CD1c-positive myeloid dendritic cell (primary cell): ENCODE measurements around the gene ERI3.

ENCODE experiments used
- DNase-seq: peaks from one replicate; pipeline ENCODE4 v3.0.0-alpha.2; 2016; ENCODE audit errors: extremely low spot score

The ERI3 gene

GRCh38 chr1:44351289-44351688 lies 3.8 kb downstream of the ERI3 start:
- DNase-seq, result no peak

GRCh38 chr1:44348061-44348485 lies 7.0 kb downstream of the ERI3 start:
- DNase-seq, result no peak

GRCh38 chr1:44347280-44347679 lies 7.8 kb downstream of the ERI3 start:
- DNase-seq, result no peak

GRCh38 chr1:44346878-44347277 lies 8.2 kb downstream of the ERI3 start:
- no peak for DNase-seq

- DNase-seq, result no peak
Observed at GRCh38 chr1:44346184-44346583, 8.9 kb downstream of the ERI3 start.

GRCh38 chr1:44345187-44345775 lies 9.8 kb downstream of the ERI3 start:
- no peak for DNase-seq

GRCh38 chr1:44339731-44340130 lies 15.3 kb downstream of the ERI3 start:
- DNase-seq, result no peak

- DNase-seq, result no peak
Observed at GRCh38 chr1:44338136-44338535, 16.9 kb downstream of the ERI3 start.

- no peak for DNase-seq
Observed at GRCh38 chr1:44336668-44337067, 18.4 kb downstream of the ERI3 start.

- no peak for DNase-seq
Observed at GRCh38 chr1:44334968-44335367, 20.1 kb downstream of the ERI3 start.

- no peak for DNase-seq
Observed at GRCh38 chr1:44333376-44333775, 21.7 kb downstream of the ERI3 start.

- DNase-seq, result no peak
Observed at GRCh38 chr1:44332505-44332904, 22.6 kb downstream of the ERI3 start.

GRCh38 chr1:44330935-44331334 lies 24.1 kb downstream of the ERI3 start:
- DNase-seq, result no peak

- DNase-seq, result no peak
Observed at GRCh38 chr1:44328671-44329416, 26.2 kb downstream of the ERI3 start.

GRCh38 chr1:44327679-44328491 lies 27.2 kb downstream of the ERI3 start:
- no peak for DNase-seq

- no peak for DNase-seq
Observed at GRCh38 chr1:44326821-44327465, 28.1 kb downstream of the ERI3 start.

- no peak for DNase-seq
Observed at GRCh38 chr1:44326024-44326701, 28.9 kb downstream of the ERI3 start.

GRCh38 chr1:44323947-44324346 lies 31.1 kb downstream of the ERI3 start:
- no peak for DNase-seq

GRCh38 chr1:44322367-44322766 lies 32.7 kb downstream of the ERI3 start:
- DNase-seq, result no peak

GRCh38 chr1:44321466-44321865 lies 33.6 kb downstream of the ERI3 start:
- peak; percentile 22 for DNase-seq
